Smooth muscle cell (in vitro differentiated cells): ENCODE results near the gene TOR4A. TPM values are rescaled to one million over a fixed set of nuclear protein-coding genes. Genes with fewer than 3 reads are reported as not detected.

Experiments used
- DNase-seq: peaks from one replicate; lab custom pipeline; 2025; ENCODE audit not compliant: unreplicated experiment; lab: John Stamatoyannopoulos, UW
- H2AFZ ChIP-seq: fragments of 200-600 bp; sonication (generic); 2 replicates; pipeline ENCODE4 v1.6.0; 2016; ENCODE audit warnings: antibody characterized with exemption, low read depth, mild to moderate bottlenecking
- H3F3A ChIP-seq: fragments of 200-600 bp; sonication (generic); 2 replicates; pipeline ENCODE4 v1.6.0; 2017; ENCODE audit warnings: antibody characterized with exemption, low read depth
- H3K27ac ChIP-seq: fragments of 200-600 bp; sonication (generic); 2 replicates; pipeline ENCODE4 v1.5.1; 2016; ENCODE audit warnings: low read depth, mild to moderate bottlenecking
- H3K27me3 ChIP-seq: fragments of 200-600 bp; sonication (generic); 2 replicates; pipeline ENCODE4 v1.6.1; 2016; ENCODE audit warnings: low read depth, mild to moderate bottlenecking
- H3K36me3 ChIP-seq: fragments of 200-600 bp; sonication (generic); 2 replicates; pipeline ENCODE4 v1.5.1; 2016; ENCODE audit warnings: low read depth
- H3K4me1 ChIP-seq: fragments of 200-600 bp; sonication (generic); 2 replicates; pipeline ENCODE4 v1.5.1; 2016; ENCODE audit warnings: low read depth
- H3K4me2 ChIP-seq: fragments of 200-600 bp; sonication (generic); 2 replicates; pipeline ENCODE4 v1.6.0; 2016; ENCODE audit warnings: mild to moderate bottlenecking
- H3K4me3 ChIP-seq: fragments of 200-600 bp; sonication (generic); 2 replicates; pipeline ENCODE4 v1.5.1; 2016; ENCODE audit warnings: mild to moderate bottlenecking
- H3K79me2 ChIP-seq: fragments of 200-600 bp; sonication (generic); 2 replicates; pipeline ENCODE4 v1.6.0; 2016; ENCODE audit warnings: low read depth, mild to moderate bottlenecking
- H3K9ac ChIP-seq: fragments of 200-600 bp; sonication (generic); 2 replicates; pipeline ENCODE4 v1.6.0; 2016; ENCODE audit warnings: low read depth
- H3K9me3 ChIP-seq: fragments of 200-600 bp; sonication (generic); replicated peaks from 2 replicates; pipeline ENCODE4 v1.5.1; 2016; ENCODE audit warnings: low read depth
- H4K20me1 ChIP-seq: fragments of 200-600 bp; sonication (generic); 2 replicates; pipeline ENCODE4 v1.6.0; 2016; ENCODE audit warnings: low read depth
- CTCF ChIP-seq: fragments of 200-600 bp; sonication (generic); IDR thresholded peaks from 2 replicates; pipeline ENCODE4 v1.5.1; 2017; ENCODE audit warnings: borderline replicate concordance, mild to moderate bottlenecking, antibody characterized with exemption; ENCODE audit not compliant: insufficient read depth, poor library complexity, severe bottlenecking
- WGBS: methylation state at CpG from one replicate; pipeline ENCODE4 v1.1.7; 2016; ENCODE audit warnings: low lambda C conversion rate; 5-methylcytosine and 5-hydroxymethylcytosine counted together
- polyA plus RNA-seq: library from polyadenylated mRNA; unstranded; fragments of >200 nt; fragmentation: Nextera tagmentation; extraction: Ambion mirVana; gene quantifications from 2 replicates; pipeline ENCODE4 v1.2.1, GENCODE V29; 2016
- total RNA-seq: library from RNA; depleted of rRNA; stranded (reverse); fragments of >200 nt; gene quantifications from 2 replicates; pipeline ENCODE4 v1.2.3, GENCODE V29; 2014

TOR4A gene
- total and polyA plus RNA-seq, 2 experiments from 2014 or later: 5.5 to 6.3 TPM

GRCh38 chr9:137307255-137308056, 29.9 kb downstream of the TOR4A start:
- DNase-seq: no peak
- no peaks in the 10 kb centered on the region for H3K27me3 ChIP-seq
- no peaks in the 10 kb centered on the region for H3K79me2 ChIP-seq
- no peak overlapping the region for H3K27ac ChIP-seq
- H3K4me3 ChIP-seq: no peak overlapping the region
- H3K36me3 ChIP-seq: no peaks in the 10 kb centered on the region
- H3K4me1 ChIP-seq: peaks cover 28% of the 10 kb centered on the region
- 88% methylated on average over 28 of the region's 30 CpGs for WGBS
- no peaks in the 10 kb centered on the region for H3F3A ChIP-seq
- TF ChIP-seq CTCF: no peak
- no peak overlapping the region for H3K4me2 ChIP-seq
- H2AFZ ChIP-seq: no peak overlapping the region
- H3K9me3 ChIP-seq: no peaks in the 10 kb centered on the region
- H3K9ac ChIP-seq: no peak overlapping the region
- no peaks in the 10 kb centered on the region for H4K20me1 ChIP-seq

- H3K36me3 ChIP-seq: no peaks in the 10 kb centered on the region
- no peaks in the 10 kb centered on the region for H4K20me1 ChIP-seq
- no peak overlapping the region for H3K27ac ChIP-seq
- H3K9ac ChIP-seq: no peak overlapping the region
- no peaks in the 10 kb centered on the region for H3K79me2 ChIP-seq
- H2AFZ ChIP-seq: no peak overlapping the region
- no peaks in the 10 kb centered on the region for H3K27me3 ChIP-seq
- no peaks in the 10 kb centered on the region for H3K9me3 ChIP-seq
- DNase-seq: no peak
- TF ChIP-seq CTCF: no peak
- peaks cover 21% of the 10 kb centered on the region for H3K4me1 ChIP-seq
- H3K4me2 ChIP-seq: no peak overlapping the region
- H3F3A ChIP-seq: no peaks in the 10 kb centered on the region
- 84% methylated on average over 17 of the region's 20 CpGs for WGBS
- H3K4me3 ChIP-seq: no peak overlapping the region
Measured at GRCh38 chr9:137308057-137308619, 30.6 kb downstream of the TOR4A start.

- Histone ChIP-seq H3F3A (no peaks in the 10 kb centered on the region), H3K79me2 (no peaks in the 10 kb centered on the region), H3K27me3 (no peaks in the 10 kb centered on the region), H3K4me2 (no peak overlapping the region), H3K4me1 (peaks cover 25% of the 10 kb centered on the region), H3K9me3 (no peaks in the 10 kb centered on the region), H3K4me3 (no peak overlapping the region), H2AFZ (no peak overlapping the region), H4K20me1 (no peaks in the 10 kb centered on the region), H3K27ac (no peak overlapping the region), H3K36me3 (no peaks in the 10 kb centered on the region), H3K9ac (no peak overlapping the region)
- DNase-seq: no peak
- TF ChIP-seq CTCF: no peak
- 92% methylated on average over 12 of the region's 15 CpGs for WGBS
Measured at GRCh38 chr9:137309368-137310188, 32.1 kb downstream of the TOR4A start.
